OCI-LY7 (cell line): Measurements from ENCODE around the gene SPATS2L.

Experiments used
- CTCF ChIP-seq: fragments of 200-600 bp; sonication (generic); conservative IDR thresholded peaks from 2 replicates; pipeline ENCODE4 v1.5.1; 2014; ENCODE audit warnings: mild to moderate bottlenecking, antibody characterized with exemption, low read length, moderate library complexity, mixed read lengths
- EZH2phosphoT487 ChIP-seq: fragments of 200-600 bp; sonication (generic); IDR thresholded peaks from 2 replicates; pipeline ENCODE4 v1.6.1; 2018; ENCODE audit warnings: low read depth, borderline replicate concordance, mild to moderate bottlenecking, mixed run types, antibody characterized with exemption, low read length, moderate library complexity, mixed read lengths

GRCh38 chr2:200496696-200497095 lies 190.2 kb downstream of the SPATS2L start:
- TF ChIP-seq CTCF (no peak), EZH2phosphoT487 (no peak)
